GM13977 (cell line): ENCODE data around the gene SYNRG.

Experiments
- DNase-seq: peaks from one replicate; pipeline ENCODE4 v3.0.0; 2012; ENCODE audit warnings: low spot score
- CTCF ChIP-seq: IDR thresholded peaks from 2 replicates; pipeline ENCODE4 v1.5.1; 2012; ENCODE audit warnings: mild to moderate bottlenecking, control low read depth; ENCODE audit not compliant: insufficient read depth; ENCODE audit errors: extremely low read depth, missing control alignments
- in situ Hi-C: fragments of 300-500 bp; cut with MboI; formaldehyde crosslinking; loops from one replicate; pipeline ENCODE4 v1.12.0; 2022; ENCODE audit warnings: low sequenced_read_pairs, low pct_unique_long_range_greater_than_20kb, mixed read lengths, inconsistent platforms; ENCODE audit not compliant: unreplicated experiment

Gene SYNRG

GRCh38 chr17:37541880-37542660 lies 67.1 kb downstream of the SYNRG start:
- DNase-seq = no peak
- TF ChIP-seq CTCF = no peak
- in situ Hi-C loops = no loop called here

GRCh38 chr17:37538981-37539659 lies 70.1 kb downstream of the SYNRG start:
- DNase-seq = no peak
- in situ Hi-C loops = no loop called here
- no peak for TF ChIP-seq CTCF

- no peak for DNase-seq
- TF ChIP-seq CTCF = no peak
- in situ Hi-C loops = no loop called here
Observed at GRCh38 chr17:37535906-37536305, 73.3 kb downstream of the SYNRG start.

GRCh38 chr17:37532756-37533155 lies 76.5 kb downstream of the SYNRG start:
- in situ Hi-C loops = no loop called here
- DNase-seq = no peak
- no peak for TF ChIP-seq CTCF

- DNase-seq = no peak
- in situ Hi-C loops = no loop called here
- TF ChIP-seq CTCF = no peak
Observed at GRCh38 chr17:37530420-37530819, 78.8 kb downstream of the SYNRG start.

- in situ Hi-C loops = no loop called here
- peak; percentile 63 for TF ChIP-seq CTCF
- peak; percentile 39 for DNase-seq
Observed at GRCh38 chr17:37527249-37527851, 81.9 kb downstream of the SYNRG start.
